Measurements from ENCODE around the gene NUAK2. TPM values are rescaled to one million over a fixed set of nuclear protein-coding genes. Genes with fewer than 3 reads are reported as not detected.

The NUAK2 gene
- total RNA-seq, 1 donor: 12.1 TPM

DNA sequence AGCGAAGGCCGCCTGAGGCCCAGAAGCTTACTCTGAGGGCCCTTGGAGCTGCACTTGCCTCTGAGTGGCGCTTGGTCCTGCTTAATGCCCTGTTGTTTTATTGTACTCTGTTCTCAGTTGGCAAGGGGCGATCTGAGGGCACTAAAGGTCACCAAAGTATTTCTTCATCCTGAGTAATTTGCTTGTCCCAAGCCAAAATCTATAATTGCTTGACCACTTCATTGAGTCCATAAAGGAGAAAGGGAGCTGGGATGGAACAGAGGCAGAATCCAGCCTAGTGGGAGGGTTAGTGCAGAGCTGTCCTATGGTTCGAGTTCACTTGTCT is 376 bp upstream of the NUAK2 start:
- TF ChIP-seq, protein P1, sequence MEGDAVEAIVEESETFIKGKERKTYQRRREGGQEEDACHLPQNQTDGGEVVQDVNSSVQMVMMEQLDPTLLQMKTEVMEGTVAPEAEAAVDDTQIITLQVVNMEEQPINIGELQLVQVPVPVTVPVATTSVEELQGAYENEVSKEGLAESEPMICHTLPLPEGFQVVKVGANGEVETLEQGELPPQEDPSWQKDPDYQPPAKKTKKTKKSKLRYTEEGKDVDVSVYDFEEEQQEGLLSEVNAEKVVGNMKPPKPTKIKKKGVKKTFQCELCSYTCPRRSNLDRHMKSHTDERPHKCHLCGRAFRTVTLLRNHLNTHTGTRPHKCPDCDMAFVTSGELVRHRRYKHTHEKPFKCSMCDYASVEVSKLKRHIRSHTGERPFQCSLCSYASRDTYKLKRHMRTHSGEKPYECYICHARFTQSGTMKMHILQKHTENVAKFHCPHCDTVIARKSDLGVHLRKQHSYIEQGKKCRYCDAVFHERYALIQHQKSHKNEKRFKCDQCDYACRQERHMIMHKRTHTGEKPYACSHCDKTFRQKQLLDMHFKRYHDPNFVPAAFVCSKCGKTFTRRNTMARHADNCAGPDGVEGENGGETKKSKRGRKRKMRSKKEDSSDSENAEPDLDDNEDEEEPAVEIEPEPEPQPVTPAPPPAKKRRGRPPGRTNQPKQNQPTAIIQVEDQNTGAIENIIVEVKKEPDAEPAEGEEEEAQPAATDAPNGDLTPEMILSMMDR (IDR thresholded peaks at IDR 0.05; ENCODE audit: insufficient read depth, low read depth, low read length): no peak
- H3K4me3 ChIP-seq (ENCODE audit: low read depth, low read length): no peak overlapping the region
- DNase-seq (ENCODE audit: low read depth): no peak

DNA sequence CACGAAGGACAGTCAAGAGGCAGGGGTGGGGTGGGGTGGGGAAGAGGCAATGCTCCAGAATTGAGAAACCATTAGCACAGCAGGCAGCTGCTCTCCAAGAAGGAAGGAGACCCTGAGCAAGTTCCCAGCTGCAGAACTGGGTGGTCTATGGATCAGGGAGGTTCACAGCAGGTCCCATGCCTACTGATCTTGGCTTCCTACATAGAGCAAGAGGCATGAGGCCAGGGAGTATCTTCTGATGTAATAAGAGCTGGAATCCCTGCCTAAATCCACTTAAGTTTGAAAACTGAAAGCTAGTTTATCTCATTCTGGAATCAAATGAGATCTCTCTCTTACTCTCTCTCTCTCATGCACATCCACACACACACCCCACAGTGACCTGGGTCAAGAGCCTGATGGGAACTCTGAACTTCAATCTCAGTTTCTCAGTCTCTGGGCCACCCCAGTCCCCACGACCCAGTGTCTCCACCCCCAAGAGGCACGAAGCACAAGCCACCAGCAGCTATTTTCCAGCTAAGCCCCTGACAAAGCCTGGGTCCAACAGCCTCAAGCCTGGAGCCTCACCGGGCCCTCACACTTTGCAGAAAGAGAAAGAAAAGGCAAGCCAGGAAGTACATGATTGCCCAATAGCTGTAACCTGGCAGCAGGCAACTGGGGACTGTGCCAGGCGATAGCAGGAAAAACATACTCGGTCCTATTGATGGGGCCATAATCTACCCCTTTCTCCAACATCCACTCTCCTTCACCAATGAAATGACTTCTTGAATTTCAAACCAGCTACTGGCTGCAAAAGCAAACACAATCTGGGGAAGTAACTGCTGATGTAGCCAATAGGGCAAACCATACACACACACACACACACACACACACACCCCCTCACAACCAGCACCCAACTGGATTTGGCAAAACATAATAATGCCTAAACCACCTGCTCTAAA is 2.2 kb downstream of the NUAK2 start:
- DNase-seq (ENCODE audit: low read depth): peak; percentile 82
- peak overlapping the region; percentile 33 for H3K4me3 ChIP-seq (ENCODE audit: low read depth, low read length)
- TF ChIP-seq, protein P1 (IDR thresholded peaks at IDR 0.05; ENCODE audit: insufficient read depth, low read depth, low read length): no peak

DNA sequence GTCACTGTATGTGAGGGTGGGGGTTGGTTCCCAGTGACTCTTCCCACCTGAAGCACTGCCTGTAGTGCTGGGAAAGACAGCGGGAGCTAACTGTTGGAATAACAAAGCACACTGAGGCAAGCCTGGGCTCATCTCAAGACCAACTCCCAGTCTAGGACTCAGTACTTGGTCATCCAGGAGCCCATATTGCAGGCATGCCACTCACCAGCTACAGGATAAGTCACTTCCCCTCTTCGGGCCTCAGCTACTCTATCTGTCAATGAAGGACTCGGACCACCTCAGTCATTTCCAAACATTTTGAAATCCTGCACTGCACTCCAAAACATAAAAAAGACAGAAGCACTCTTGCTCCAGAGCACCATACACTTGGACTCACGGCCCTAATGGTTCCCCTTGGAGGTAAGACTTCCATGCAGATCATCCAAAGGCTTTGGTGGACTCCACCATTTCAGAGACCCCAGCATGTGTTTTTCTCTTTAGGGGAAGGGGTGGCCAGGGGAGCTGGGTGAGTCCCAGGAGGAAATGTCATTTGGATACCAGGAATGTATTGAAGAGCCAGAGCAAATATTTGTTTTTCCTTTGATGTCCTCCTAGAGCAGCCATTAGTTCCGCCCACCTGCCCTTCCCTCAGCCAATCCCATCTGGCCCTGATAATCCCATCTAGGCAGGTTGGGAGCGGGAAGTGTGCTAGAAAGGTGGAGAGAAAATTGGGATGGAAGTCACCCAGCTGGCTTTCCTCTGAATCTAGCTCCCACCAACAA is 3.1 kb downstream of the NUAK2 start:
- TF ChIP-seq, protein P1 (IDR thresholded peaks at IDR 0.05; ENCODE audit: insufficient read depth, low read depth, low read length): no peak
- H3K4me3 ChIP-seq (ENCODE audit: low read depth, low read length): no peak overlapping the region
- DNase-seq (ENCODE audit: low read depth): no peak

DNA sequence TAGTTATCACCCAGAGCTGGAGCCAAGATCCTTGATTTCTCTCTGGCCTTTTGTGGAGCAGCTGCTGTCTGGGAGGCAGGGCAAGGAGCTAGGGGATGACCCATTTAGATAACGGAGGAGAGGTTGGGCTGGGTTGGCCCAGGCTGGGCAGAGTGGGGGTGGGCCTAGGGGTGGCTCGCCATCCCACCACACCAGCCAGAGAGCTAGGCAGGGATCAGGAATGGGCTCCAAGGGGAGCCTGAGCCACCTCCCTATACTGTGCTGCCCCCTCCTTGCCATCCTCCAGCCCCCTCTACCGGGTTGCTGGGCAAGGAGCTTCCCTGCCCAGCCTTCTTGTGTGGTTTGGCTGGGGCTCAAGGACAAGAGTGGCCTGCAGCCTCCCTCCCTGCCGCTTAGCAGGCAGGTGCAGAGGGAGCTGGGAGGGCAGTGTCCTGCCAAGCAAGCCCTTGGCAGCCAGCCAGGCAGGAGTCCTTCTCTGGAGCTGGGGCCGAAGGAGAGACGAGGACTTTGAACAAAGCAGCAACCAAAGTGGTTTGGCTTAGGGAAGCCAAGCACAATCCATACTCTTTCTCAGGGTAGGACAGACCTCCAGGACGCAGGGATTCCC is 4.1 kb downstream of the NUAK2 start:
- H3K4me3 ChIP-seq (ENCODE audit: low read depth, low read length): no peak overlapping the region
- TF ChIP-seq, protein P1 (IDR thresholded peaks at IDR 0.05; ENCODE audit: insufficient read depth, low read depth, low read length): no peak
- DNase-seq (ENCODE audit: low read depth): no peak

DNA sequence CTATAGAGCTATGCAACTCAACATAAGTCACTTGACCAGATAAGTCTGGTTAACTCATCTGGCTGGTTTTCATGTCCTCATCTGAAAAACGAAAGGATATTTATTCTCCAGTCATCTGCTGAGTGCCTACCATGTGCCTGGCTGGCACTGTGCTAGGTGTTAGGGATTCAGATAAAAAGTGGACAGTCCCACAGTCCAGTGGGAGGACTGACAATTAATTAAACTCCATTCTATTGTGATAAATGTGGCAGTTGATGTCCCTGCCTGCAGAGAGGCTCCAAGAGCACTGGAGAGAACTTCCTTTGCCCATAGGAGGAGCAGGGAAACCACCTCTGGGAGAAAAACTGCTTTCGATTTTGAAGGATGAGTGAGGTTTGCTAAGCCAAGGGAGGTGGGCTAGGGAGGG is 5.4 kb downstream of the NUAK2 start:
- peak; percentile 31 for DNase-seq (ENCODE audit: low read depth)
- no peak overlapping the region for H3K4me3 ChIP-seq (ENCODE audit: low read depth, low read length)
- TF ChIP-seq, protein P1 (IDR thresholded peaks at IDR 0.05; ENCODE audit: insufficient read depth, low read depth, low read length): no peak

DNA sequence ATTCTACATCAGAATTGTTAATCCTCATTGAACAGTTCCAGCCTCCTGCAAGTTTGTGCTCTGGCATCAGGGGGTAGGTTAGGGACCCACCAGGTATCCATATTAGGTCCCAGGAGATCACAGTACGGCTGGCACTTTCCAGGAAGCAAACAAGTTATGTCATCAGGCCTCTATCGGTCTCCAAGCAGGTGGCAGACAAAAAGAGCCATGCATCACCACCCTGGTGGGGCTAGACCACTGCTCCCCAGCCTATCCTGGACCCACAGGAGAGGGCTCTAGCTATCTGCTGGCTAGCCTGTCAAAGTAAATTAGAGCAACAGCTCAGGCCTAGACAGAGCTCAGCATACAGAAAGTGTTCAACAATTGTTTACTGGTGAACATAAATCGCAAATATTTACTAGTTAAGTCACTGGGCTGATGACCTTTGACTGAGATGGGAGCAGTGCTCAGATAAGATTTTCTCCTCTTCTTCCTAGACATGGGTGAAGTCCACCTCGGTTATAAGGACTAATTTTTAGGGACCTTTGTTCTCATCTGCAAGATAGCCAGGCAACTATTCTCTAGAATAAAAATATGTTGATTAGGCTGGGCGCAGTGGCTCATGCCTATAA is 6.4 kb downstream of the NUAK2 start:
- DNase-seq (ENCODE audit: low read depth): no peak
- H3K4me3 ChIP-seq (ENCODE audit: low read depth, low read length): no peak overlapping the region
- TF ChIP-seq, protein P1 (IDR thresholded peaks at IDR 0.05; ENCODE audit: insufficient read depth, low read depth, low read length): no peak

All from fibroblast of villous mesenchyme (primary cell).